Lower leg skin (tissue), 4 donors: ENCODE measurements around the gene SCFD2. TPM values are rescaled to one million over a fixed set of nuclear protein-coding genes. Genes with fewer than 3 reads are reported as not detected.
"Not testable (repeated sequence)": the region's sequence is repeated elsewhere in the genome, so short reads cannot be mapped to it uniquely, and the experiment has no call there.

Experiments
- DNase-seq, 2 donors: peaks; one replicate each; pipeline ENCODE4 v3.0.0-alpha.2; 2019; ENCODE audit warnings: low spot score in 2 of 2
- H3K4me3 ChIP-seq: fragments of 200-600 bp; sonication (generic); 2 replicates; pipeline ENCODE4 v1.5.1; 2017; ENCODE audit warnings: mild to moderate bottlenecking, low read depth; ENCODE audit not compliant: poor library complexity, severe bottlenecking
- POLR2A ChIP-seq, 2 donors: fragments of 450-650 bp; IDR thresholded peaks; one replicate each; pipeline ENCODE4 v1.6.1; 2016 to 2017; ENCODE audit warnings: antibody characterized with exemption in 2 of 2, mild to moderate bottlenecking in 1 of 2, moderate library complexity in 1 of 2
- WGBS, 2 donors: methylation state at CpG; one replicate each; pipeline ENCODE4 v1.1.5; 2018; 5-methylcytosine and 5-hydroxymethylcytosine counted together
- intact Hi-C: fragments of 100-400 bp; cut with DNase I; formaldehyde crosslinking; loops from one replicate; pipeline ENCODE4 v1.15.0; 2023; ENCODE audit warnings: low total_unique reads
- total RNA-seq, 4 donors: library from RNA; depleted of rRNA; stranded (reverse); fragments of >200 nt; gene quantifications; one replicate each; pipeline ENCODE4 v1.1.0, GENCODE V29; 2016
- TF ChIP-seq, protein P1 (sequence below), 3 donors: fragments of 450-650 bp; IDR thresholded peaks; one replicate each; pipeline ENCODE4 v1.5.1; 2016; ENCODE audit warnings: antibody characterized with exemption in 3 of 3, mild to moderate bottlenecking in 3 of 3, moderate library complexity in 2 of 3

Gene SCFD2
- total RNA-seq, 4 donors from 2014 or later = 13.6 to 23.3 (median 19.0) TPM

GRCh38 chr4:52836120-52836519, 529.7 kb downstream of the SCFD2 start:
- intact Hi-C loops = no loop called here
- TF ChIP-seq, protein P1, sequence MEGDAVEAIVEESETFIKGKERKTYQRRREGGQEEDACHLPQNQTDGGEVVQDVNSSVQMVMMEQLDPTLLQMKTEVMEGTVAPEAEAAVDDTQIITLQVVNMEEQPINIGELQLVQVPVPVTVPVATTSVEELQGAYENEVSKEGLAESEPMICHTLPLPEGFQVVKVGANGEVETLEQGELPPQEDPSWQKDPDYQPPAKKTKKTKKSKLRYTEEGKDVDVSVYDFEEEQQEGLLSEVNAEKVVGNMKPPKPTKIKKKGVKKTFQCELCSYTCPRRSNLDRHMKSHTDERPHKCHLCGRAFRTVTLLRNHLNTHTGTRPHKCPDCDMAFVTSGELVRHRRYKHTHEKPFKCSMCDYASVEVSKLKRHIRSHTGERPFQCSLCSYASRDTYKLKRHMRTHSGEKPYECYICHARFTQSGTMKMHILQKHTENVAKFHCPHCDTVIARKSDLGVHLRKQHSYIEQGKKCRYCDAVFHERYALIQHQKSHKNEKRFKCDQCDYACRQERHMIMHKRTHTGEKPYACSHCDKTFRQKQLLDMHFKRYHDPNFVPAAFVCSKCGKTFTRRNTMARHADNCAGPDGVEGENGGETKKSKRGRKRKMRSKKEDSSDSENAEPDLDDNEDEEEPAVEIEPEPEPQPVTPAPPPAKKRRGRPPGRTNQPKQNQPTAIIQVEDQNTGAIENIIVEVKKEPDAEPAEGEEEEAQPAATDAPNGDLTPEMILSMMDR (IDR thresholded peaks at IDR 0.05) = no peak
- TF ChIP-seq POLR2A (IDR thresholded peaks at IDR 0.05) = no peak
- no peak overlapping the region for H3K4me3 ChIP-seq
- DNase-seq = no peak
- WGBS, 2 donors = 85% methylated on average over 3 of the region's 3 CpGs

GRCh38 chr4:52834641-52835456, 531.0 kb downstream of the SCFD2 start:
- intact Hi-C loops, H3K4me3 ChIP-seq, DNase-seq: not testable (repeated sequence)
- 92 to 95% methylated on average over 8 of the region's 8 CpGs for WGBS, 2 donors

GRCh38 chr4:52833941-52834525, 531.8 kb downstream of the SCFD2 start:
- DNase-seq = no peak
- no peak overlapping the region for H3K4me3 ChIP-seq
- TF ChIP-seq, protein P1 (IDR thresholded peaks at IDR 0.05) = no peak
- TF ChIP-seq POLR2A (IDR thresholded peaks at IDR 0.05) = no peak
- 40 to 62% methylated on average over 3 of the region's 3 CpGs for WGBS, 2 donors
- intact Hi-C loops = no loop called here

DNA sequence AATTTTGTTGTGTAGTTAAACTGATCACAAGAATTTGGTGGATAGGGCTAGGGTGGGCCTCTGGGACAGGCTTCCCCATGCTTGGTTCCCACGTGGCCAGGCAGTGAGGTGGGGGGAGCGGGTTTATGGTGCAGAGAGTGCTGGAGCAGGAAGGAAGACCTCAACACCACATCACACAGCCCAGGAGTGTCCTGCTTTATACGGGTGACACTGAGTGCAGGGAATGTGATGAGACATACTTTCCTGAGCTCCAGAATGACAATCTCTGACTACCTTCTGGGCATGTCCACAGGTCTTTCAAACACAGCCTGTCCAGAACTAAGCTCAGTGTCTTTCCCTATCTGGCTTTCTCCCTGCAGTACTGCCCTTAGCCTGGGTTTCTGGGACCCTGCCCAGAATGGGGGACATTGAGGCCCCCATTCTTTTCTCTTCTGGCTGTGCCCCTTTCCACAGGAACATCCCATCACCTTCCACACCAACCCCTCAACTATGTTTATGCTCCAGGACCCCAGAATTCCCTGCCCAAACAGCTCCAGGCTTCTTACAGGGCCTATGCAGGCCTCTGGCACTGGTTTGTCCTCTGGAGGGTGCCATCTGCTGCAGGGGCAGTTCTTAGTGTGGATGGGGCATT, 540.3 kb downstream of the SCFD2 start:
- intact Hi-C loops = no loop called here
- TF ChIP-seq POLR2A (IDR thresholded peaks at IDR 0.05) = no peak
- TF ChIP-seq, protein P1 (IDR thresholded peaks at IDR 0.05) = no peak
- no peak for DNase-seq
- 64 to 71% methylated on average over 3 of the region's 3 CpGs for WGBS, 2 donors
- H3K4me3 ChIP-seq = no peak overlapping the region

DNA sequence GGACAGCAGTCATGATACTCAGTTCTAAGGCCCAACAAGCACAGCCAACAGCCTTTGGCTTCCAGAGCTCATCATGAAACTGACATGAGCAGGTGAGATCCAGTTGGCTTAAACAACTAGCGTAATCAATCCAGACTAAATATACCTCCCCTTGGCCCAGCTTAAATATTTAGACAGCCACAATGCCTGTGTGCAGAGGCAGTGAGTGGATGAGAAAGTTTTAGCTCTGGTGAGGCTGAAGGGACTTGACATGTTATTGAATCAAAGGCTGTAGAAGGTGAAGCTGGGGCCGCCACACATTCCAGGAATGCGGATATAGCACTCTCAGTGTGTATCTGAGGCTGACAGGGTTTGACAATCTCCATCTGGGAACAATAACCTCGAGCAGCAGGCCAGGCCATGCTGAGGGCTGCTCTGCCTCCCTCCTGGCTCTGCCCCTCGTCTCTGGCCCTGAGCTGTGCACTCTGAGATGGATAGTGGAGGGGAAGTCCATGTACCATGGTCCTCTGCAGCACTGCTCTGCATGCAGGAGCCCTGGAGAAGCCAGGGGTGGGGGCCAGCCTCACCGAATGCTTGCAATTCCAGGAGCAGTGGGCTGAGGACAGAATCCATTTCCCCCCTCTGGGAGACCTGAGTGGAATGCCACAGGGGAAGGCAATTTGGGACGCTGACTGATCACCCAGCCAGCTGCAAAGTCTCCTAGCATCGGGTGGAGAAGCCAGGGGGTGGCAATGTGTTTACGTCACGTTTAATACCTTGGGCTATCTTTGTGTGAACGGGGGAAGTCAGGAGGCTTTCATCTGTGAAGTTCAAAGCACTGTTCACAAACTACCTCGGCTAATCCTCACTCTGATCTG, 541.0 kb downstream of the SCFD2 start:
- no peak for DNase-seq
- 72 to 79% methylated on average over 11 to 12 of the region's 12 CpGs for WGBS, 2 donors
- no peak for TF ChIP-seq POLR2A (IDR thresholded peaks at IDR 0.05)
- TF ChIP-seq, protein P1 (IDR thresholded peaks at IDR 0.05) = no peak
- H3K4me3 ChIP-seq = no peak overlapping the region
- intact Hi-C loops = no loop called here
